Measurements from ENCODE around the gene FAM50B.

DNA sequence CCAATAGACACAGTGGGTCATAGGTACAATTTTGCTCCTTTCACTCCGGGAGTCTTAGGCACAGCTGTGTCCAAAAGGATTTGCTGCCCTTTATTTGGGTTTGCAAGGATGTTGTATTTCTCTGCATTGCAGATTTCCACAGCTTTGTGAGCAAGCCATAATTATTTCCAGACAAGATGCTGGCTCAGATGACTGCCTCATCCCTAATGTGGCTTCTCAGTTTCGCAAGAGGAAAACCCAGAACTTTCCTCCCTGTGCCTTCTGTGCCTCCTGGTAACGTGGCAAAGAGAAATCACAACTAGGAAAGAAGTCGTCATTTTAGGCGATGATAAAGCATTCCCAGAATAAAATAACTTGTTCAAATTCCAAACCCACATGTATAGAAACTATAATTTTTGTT is 33.7 kb downstream of the FAM50B start:
- TF ChIP-seq, protein P1, sequence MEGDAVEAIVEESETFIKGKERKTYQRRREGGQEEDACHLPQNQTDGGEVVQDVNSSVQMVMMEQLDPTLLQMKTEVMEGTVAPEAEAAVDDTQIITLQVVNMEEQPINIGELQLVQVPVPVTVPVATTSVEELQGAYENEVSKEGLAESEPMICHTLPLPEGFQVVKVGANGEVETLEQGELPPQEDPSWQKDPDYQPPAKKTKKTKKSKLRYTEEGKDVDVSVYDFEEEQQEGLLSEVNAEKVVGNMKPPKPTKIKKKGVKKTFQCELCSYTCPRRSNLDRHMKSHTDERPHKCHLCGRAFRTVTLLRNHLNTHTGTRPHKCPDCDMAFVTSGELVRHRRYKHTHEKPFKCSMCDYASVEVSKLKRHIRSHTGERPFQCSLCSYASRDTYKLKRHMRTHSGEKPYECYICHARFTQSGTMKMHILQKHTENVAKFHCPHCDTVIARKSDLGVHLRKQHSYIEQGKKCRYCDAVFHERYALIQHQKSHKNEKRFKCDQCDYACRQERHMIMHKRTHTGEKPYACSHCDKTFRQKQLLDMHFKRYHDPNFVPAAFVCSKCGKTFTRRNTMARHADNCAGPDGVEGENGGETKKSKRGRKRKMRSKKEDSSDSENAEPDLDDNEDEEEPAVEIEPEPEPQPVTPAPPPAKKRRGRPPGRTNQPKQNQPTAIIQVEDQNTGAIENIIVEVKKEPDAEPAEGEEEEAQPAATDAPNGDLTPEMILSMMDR (conservative IDR thresholded peaks at IDR 0.05 in 1 of 2, IDR thresholded peaks at IDR 0.05 in 1 of 2; ENCODE audit: extremely low read depth in 1 of 2, insufficient read depth in 1 of 2, low read depth in 1 of 2, low read length in 2 of 2), result no peak
- TF ChIP-seq EZH2 (IDR thresholded peaks at IDR 0.05; ENCODE audit: borderline replicate concordance, low read length), result no peak

Data from mammary epithelial cell (primary cell).